GM19351 (cell line): ENCODE results near the gene SLC25A29.

Experiments used
- ATAC-seq: cut with Tn5 transposase; IDR thresholded peaks from one replicate; pipeline ENCODE4 v1.9.1; 2021; ENCODE audit warnings: mild to moderate bottlenecking, moderate library complexity; ENCODE audit not compliant: unreplicated experiment

Gene SLC25A29

DNA sequence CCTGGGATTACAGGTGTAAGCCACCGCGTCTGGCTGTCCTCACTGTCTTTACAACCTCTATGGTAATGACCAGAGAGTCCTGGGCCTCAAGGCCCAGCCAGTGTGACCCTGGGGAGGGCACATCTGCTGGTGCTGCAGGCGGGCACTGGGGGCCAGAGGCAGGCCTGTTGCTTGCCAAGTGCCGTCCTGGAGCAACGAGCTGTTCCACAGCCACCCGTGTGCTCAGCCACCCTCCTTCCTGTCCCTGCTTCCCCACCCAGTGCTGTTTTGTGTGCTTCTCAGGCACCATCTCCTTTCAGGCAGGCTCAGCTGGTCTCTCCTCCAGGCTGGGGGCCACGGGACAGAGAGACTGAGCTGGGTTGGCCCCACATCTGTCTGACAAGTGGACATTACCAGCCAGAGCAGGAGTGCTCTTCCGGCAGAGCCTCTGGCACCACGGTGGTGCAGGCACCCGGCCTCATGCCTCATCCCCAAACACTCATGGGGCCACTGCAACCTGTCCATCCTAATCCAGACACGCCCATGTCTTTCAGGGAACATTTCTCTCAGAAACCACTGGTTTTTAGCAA is 25.9 kb upstream of the SLC25A29 start:
- ATAC-seq: no peak

DNA sequence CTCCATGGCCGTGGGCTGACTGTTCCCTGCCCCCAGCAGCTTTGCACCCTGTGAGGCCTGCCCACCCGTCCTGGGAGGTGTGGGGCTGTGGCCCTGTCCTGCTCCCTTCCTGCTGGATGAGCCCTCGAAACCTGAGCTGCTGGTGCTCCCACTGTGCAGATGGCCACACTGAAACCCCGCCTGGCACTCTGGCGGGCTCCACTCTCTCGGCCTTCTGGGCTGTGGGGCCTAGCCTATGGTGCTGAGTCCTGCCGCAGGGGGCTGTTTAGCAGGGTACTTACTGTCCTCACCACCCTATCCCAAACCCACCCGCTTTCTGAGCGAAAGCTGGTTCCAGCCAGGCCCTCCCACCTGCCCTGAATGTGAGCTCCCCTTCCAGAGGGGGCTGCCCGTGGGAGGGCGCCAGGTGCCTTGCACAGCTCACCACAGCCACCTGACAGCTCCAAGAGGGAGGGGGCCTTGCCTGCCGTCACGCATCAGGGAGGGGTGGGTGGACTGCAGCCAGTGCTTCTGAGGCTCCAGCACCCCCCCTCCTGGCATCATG is 24.2 kb upstream of the SLC25A29 start:
- no peak for ATAC-seq

DNA sequence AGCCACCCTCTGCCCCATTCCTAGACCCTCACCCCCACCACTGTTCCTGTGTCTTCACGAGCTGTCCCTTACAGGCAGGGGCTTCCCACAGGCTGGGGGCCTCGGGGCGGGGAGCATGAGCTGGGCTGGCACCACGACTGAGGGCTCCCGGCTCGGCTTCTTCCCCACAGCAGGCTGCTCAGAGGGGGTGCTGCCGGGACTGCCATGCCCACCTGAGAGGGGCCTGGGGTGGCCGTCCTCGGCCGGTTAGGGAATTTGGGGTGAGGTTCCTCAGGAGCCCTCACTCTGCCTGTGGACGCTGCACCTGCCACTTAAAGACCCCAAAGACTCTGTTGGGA is 23.7 kb upstream of the SLC25A29 start:
- no peak for ATAC-seq

DNA sequence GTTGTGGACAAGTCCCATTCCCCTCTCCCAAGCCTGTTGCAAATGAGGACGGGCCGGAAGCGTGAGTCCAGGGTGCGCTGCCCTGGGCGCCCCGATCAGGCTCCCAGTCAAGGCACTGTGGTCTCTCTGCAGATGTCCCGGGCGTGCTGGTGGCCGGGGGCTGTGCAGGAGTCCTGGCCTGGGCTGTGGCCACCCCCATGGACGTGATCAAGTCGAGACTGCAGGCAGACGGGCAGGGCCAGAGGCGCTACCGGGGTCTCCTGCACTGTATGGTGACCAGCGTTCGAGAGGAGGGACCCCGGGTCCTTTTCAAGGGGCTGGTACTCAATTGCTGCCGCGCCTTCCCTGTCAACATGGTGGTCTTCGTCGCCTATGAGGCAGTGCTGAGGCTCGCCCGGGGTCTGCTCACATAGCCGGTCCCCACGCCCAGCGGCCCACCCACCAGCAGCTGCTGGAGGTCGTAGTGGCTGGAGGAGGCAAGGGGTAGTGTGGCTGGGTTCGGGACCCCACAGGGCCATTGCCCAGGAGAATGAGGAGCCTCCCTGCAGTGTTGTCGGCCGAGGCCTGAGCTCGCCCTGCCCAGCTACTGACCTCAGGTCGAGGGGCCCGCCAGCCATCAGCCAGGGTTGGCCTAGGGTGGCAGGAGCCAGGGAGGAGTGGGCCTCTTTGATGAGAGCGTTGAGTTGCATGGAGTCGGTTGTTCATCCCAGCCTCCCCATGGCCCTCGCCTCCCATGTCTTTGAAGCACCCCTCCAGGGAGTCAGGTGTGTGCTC is 23.2 kb upstream of the SLC25A29 start:
- ATAC-seq: no peak

DNA sequence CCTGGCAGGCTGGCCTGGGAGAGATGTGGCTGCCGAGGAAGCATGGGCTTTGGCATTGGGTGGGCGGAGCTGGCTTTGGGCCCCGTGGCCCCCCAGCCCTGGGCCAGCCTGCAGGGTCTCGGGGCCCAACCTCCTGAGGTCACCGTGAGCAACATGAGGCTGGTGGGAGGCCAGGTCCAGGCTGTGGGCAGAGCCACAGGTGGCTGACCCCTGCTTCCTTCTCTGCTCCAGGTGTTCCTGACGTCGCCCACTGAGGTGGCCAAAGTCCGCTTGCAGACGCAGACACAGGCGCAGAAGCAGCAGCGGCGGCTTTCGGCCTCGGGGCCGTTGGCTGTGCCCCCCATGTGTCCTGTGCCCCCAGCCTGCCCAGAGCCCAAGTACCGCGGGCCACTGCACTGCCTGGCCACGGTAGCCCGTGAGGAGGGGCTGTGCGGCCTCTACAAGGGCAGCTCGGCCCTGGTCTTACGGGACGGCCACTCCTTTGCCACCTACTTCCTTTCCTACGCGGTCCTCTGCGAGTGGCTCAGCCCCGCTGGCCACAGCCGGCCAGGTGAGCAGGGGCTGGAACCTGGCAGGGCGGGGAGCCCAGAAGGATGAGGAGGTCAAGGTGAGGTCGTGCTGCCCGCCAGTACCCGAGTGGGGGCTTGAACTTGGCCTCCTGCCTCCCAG is 22.4 kb upstream of the SLC25A29 start:
- no peak for ATAC-seq

DNA sequence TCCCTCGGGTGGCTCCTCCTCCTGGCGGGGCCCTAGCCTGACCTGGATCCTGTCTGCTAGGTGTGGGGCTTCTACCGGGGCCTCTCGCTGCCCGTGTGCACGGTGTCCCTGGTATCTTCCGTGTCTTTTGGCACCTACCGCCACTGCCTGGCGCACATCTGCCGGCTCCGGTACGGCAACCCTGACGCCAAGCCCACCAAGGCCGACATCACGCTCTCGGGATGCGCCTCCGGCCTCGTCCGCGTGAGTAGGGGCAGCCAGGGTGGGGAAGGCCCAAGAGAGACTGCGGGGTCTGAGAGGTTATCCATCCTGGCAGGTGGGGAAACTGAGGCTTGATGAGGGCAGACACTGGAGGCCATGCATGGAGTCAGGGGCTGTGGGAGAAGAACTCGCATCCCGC is 20.9 kb upstream of the SLC25A29 start:
- ATAC-seq: no peak

DNA sequence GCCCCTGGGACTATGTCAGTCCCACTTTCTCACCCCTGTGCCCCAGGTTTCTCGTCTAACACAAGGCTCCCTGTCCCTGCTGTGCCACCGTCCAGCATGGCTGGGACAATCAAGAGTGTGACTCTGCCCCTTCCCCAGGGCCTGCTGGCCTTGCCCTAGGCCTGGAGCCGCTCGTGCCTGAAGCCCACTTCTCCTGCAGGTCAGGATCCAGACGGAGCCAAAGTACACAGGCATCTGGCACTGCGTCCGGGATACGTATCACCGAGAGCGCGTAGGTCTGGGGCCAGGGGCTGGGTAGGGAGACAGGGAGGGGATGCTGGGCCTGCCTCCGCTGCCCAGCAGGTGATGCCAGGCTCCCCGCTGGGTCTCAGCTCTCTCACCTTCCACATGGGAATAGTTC is 19.7 kb upstream of the SLC25A29 start:
- ATAC-seq: no peak

DNA sequence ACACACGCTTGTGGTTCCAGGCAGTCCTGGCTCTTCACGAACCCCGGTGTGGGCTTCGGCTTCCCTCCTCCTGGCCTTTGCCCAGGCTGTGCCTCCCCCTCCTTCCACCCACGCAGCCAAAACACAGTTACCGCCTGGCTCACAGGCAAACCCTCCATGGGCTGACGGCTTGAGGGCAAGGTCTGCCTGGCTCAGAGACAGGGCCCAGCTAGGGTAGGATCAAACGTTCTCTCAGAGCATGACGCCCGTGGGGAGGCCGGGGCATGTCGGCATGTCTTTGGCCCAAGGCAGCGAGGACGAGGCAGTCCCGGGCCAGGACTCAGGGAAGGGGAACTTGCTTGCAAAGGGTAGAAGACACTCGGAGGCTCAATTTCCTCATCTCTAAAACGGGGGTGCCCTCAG is 19.0 kb upstream of the SLC25A29 start:
- no peak for ATAC-seq

DNA sequence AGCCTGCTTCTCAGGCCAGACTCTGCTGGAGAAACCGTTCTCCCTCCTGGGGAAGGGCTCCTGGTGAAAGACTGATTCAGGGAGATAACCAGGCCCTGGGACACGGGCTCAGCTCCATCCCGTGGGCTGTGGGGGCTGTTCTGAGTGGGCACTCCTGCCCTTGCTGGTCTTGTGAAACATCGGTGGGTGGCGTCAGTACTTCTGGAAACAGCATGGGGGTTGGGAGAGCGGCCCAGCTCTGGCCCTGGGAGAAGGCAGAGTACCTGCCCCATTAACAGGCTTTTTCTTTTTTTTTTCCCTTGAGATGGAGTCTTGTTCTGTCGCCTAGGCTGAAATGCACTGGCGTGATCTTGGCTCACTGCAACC is 17.7 kb upstream of the SLC25A29 start:
- no peak for ATAC-seq

DNA sequence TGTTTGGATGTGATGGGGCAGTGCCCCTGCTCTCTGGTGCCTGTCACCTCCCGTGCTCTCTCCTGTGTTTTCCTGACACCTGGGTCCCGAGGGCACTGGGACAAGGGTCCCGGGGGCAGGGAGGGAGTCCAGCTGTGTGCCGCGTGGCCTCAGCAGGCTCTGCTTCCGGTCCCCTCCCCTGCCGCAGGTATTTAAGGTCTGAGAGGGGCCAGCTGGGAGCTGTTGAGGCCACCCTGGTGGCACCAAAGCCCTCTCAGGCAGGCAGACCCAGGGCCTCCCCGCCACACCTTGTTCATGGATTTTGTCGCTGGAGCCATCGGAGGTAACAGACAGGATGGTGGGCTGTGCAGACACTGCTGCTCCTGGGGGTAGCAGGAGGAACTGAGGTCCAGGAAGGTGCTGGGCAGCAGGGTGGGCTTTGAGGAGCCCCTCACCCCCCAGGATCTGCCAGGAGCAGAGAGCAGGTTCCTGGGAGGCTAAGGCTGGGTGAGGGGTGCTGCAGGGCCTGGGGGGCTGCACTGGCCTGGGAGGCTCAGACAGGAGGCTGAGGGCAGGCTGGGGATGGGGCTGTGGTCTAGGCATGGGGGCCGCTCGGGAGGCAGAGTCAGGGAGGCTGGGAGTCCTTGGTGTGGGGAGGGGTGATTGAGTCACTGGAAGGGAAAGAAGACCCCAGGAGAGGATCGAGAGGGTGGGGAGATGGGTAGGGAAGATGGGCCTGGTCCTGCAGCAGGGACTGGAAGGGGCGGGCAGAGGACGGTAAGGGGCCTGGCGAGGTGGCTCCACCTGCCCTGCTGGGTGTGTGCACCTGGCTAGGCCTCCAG is 17.1 kb upstream of the SLC25A29 start, which contains the start of gene SLC25A47:
Gene SLC25A47 (plus strand): TSS at position 219 of the 821 bp plus-strand sequence. CDS start 76 bp downstream, at position 295.
- no peak for ATAC-seq

DNA sequence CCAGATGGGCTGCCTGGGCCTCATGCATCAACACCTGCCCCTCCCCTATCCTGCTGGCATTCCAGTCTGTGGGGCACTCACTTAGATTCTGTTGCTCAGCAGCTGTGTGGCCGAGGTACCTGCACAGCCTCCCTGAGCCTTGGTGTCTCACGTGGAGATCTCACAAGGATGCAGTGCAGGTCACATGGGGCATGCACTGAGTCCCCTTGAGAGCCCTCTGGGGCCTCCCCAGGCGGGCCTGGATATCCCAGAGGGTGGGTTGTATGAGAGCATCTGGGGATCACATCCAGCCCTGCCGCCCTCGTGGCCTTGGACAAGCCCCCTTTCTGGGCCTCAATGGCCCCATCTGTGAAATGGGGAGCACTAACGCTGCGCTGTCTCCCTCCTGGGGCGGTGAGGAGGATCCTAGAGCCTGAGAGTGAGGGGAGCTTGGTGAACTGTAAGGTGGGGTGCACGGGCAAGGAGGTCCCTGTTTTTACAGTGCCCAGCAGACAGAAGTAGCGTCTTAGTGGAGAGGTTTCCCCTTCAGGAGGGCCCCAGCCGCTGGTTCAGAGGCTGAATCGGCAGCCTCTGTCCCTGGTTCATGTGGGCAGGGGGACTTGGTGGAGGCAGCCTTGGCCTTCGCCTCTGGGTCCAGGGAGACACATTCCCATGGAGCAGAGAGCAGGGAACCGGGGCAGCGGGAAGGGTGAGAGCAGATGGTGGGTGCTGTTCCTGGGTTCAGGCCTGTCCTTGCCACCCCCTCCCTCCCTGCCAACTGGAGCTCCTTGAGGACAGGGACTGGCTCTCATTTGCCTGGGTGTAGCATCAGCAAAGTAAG is 16.1 kb upstream of the SLC25A29 start:
- ATAC-seq: no peak

DNA sequence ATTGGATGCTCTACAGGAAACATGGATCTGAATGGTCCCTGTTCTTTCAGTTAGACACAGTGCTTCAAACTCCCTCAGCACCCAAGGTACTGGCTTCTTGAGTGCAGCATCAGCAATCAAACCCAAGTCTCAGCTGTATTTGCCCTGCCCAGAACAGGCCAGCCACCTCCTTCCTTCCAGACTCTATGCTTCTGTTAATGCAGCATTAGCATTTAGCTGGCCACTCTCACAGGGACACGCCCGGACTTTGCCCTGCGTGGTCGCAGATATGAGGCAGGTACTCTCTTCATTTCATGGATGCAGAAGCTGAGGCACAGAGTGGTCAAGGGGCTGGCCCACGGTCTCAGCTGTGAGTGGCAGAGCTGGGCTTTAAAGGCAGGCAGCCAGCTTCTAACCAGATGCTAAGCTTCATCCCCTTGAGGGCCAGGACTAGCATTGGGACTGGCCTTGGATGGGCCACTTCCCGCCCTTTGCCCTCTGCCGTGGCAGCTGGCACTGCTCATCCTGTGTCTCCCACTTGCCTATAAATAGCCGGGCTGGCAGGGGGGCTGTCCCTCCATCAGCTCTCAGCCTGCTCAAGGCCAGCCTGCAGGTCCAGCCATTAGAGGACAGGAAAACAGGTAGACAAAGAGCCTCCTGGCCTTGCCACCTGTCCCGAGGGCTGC is 15.4 kb upstream of the SLC25A29 start:
- no peak for ATAC-seq

DNA sequence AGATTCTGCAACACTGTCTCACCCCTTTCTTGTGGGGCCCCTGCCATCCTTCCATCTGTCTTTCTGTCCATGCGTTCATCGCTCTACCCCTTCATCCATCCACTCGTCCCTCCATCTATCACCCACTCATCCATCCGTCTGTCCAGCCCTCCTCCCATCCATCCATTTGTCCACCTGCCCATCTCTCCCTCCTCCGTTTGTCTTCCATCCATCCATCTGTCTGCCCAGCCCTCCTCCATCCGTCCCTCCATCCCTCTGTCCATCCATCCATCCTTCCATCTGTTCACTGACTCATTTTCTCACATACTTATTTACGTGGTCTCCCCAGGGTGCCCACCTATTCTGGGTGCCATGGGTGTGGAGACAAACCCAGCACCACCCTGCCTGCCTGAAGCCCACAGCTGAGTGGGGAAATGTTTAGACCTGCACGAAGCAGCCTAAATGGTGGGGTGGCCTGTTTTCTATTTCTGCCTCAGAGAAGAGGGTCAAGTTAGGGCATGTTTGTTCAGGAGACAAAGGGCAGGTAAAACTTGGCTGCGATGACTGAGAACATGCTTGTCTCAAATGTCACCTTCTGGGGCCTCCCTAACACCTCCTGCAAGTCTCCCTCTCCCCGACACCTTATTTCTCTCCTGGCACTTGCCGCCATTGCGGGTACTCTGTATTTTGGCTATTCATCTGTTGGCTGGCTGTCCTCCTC is 14.1 kb upstream of the SLC25A29 start:
- no peak for ATAC-seq

DNA sequence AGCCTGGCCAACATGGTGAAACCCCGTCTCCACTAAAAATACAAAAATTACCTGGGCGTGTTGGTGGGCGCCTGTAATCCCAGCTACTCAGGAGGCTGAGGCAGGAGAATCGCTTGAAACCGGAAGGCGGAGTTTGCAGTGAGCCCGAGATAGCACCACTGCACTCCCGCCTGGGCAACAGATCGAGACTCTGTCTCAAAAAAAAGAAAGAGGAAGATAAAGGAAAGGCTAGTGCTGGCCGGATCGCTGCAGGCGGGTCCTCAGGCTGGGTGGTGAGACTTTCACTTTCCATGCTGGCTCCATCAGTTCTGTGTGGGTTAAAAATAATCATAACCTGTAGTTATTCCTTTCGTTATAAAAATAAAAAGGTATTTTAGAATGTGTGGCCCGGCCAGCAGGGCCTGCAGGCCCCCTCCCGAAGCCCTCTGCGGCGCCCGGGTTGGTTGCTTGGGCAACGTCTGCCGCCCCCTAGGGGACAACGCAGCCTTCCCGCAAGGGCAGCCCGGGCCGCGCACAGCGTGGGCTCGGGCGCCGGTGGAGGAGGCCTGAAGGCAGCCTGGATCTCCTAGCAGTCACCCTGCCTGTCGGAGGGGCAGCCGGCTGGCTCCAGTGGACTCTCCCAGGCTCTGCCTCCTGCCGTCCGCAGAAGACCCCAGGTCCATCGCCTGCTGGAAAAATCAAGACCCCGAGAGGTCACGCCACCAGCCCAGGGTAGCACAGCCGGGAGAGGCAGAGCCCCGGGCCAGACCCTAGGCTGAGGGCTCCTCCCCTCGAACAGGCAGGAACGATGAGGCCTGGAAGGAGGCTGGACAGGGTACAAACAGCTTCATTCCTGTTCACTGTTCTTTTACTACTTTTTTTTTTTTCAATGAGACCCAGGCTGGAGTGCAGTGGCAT is 11.9 kb upstream of the SLC25A29 start:
- peak; percentile 93 for ATAC-seq

DNA sequence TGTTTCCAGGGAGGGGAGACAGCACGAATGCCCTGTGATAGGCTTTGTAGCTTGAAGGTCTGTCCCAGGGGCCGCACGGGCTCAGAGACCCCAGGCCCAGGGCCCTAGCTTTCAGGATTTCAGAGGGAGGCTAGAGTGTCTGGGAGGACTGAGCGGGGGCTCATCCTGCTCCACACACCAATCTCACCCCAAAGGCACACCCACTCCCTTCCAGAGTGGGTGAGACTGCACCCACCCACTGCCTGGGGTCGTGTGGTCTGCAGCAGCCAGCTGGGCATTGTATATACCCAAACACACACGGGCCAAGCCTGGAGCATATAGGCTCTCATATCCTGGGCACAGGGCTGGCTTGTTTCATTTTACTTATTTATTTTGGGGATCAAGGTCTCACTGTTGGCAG is 11.1 kb upstream of the SLC25A29 start:
- ATAC-seq: no peak

DNA sequence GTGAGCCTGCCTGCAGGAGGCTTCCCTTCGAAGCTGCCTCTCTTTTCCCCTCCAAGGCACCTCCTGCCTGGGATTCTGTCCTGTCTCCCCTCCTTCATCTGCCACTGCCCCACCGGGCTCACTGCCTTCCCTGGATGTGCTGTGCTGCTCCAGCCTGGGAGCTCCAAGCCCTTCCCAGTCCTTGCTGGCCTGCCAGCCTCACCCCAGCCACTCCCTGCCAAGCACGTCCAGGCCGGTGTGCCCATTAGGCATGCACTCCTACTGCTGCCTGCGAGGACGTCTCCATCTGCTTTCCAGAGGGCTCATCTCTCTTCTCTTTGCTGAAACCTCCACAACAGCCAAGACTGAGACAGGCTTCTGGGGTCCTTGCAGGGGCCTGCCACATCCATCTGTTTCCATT is 8.5 kb upstream of the SLC25A29 start:
- ATAC-seq: no peak

DNA sequence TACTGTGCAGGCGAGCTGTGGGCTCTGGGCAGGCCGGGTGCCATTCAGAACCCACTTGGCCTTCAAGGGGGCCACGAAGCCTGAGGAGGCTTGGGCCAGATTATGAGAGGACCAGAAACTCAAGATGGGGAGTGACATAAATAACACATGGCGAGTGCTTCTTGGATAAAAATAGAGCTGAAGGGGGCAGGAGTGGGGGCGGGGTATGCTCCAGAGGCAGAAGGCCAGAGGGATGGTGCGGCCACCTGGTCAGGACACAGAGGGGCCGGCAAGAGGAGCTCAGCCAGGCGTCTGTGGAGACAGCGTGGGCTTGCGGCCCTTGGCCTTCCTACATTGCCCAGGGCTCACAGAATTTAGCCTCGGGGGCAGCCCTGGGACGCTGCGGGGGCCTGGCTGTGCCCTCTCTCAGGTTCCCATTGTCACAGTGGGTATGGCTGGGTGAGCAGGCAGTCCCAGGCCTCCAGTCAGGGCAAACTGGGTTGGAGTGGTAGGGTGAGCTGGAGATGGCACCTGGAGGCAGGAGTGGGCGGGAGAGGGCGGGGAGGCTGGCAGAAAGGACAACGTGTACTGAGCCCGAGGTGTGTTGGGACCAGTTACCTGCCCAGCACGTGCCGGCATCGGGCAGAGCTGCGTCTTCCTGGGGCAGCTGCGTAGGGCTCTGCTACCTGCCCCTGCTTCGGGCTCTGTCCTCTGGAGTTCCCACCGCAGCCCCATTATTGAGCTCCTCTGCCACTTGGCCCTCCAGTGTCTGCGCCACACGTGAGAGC is 7.4 kb upstream of the SLC25A29 start:
- no peak for ATAC-seq
